NCI-H1436 (cell line): ENCODE results near the gene FFAR1.

Experiments used
- DNase-seq: peaks from one replicate; lab custom pipeline; 2025; lab: John Stamatoyannopoulos, UW

The FFAR1 gene

DNA sequence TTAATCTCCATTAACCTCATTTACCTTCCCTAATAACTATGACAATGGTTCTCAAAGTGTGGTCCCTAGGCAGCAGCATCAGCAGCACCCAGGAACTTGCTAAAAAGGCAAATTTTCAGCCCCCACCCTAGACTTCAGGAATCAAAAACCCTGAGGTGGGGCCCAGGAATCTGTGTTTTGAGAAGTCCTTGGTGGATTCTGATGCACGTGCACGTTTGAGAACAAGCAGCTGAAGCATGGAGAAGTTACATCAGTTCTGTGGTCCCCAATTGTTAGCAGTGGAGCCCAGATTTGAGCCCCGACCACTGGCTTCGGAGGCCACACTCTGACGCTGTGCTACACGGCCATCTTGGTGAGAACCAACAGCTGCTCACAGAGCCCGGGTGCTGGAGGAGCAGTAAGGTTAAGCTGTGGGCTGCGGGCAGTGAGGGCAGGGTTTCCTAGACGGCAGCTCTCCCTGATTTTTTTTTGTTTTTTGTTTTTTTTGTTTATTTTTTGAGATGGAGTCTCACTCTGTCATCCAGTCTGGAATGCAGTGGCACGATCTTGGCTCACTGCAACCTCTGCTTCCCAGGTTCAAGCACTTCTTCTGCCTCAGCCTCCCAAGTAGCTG lies 32.7 kb upstream of the FFAR1 start:
- DNase-seq, result no peak

DNA sequence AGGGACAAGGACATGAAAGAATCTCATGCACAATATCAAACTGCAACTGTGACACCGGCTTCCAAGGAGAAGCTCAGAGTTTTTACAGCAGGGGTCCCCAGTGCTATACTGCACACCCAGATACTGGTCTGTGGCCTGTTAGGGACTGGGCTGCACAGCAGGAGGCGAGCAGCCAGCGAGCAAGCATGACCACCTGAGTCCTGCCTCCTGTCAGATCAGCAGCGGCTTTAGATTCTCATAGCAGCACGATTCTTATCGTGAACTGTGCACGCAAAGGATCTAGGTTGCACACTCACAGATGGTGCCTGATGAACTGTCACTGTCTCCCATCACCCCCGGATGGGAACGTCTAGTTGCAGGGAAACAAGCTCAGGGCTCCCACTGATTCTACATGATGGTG lies 31.8 kb upstream of the FFAR1 start:
- no peak for DNase-seq

DNA sequence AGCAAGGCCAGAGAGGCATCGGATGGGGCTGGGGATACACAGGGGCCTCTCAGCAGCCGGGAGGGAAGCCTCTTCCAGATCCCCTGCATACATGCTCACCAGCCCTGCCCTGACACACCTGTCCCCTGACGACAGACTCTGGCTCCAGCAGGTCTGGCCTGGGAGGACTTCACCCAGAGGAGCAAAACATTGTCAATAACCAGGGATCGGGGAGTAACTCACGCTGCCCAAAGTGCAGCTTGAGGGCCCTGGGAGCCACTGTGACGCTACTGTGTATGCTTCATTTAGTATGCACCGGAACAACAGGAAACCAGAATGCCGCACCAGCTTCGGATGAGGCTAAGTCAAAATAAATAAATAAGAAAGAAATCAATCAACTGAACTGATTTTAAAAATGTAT lies 31.1 kb upstream of the FFAR1 start:
- DNase-seq, result no peak

DNA sequence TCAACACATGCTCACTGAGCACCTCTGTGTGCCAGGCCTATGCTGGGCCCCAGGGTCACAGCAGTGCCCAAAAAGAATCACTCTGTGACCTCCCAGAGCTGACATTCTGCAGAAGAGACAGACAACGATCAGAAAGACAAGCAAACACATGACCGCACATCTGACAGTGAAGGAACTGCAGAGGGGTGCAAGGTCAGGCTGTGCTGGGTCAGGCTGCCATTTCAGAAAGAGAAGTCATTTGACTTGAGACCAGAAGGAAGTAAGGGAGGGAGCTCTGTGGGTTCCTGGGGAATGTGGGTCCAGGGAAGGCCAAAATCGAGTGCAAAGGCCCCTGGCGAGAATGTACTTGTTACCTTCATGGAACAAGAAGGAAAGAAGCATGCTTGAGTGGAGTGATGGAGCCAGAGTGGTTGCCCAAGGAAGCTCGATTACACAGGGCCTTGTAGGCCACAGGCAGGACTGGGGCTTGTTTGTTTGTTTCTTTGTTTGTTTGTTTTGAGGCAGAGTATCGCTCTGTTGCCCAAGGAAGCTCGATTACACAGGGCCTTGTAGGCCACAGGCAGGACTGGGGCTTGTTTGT lies 30.1 kb upstream of the FFAR1 start:
- DNase-seq, result no peak

DNA sequence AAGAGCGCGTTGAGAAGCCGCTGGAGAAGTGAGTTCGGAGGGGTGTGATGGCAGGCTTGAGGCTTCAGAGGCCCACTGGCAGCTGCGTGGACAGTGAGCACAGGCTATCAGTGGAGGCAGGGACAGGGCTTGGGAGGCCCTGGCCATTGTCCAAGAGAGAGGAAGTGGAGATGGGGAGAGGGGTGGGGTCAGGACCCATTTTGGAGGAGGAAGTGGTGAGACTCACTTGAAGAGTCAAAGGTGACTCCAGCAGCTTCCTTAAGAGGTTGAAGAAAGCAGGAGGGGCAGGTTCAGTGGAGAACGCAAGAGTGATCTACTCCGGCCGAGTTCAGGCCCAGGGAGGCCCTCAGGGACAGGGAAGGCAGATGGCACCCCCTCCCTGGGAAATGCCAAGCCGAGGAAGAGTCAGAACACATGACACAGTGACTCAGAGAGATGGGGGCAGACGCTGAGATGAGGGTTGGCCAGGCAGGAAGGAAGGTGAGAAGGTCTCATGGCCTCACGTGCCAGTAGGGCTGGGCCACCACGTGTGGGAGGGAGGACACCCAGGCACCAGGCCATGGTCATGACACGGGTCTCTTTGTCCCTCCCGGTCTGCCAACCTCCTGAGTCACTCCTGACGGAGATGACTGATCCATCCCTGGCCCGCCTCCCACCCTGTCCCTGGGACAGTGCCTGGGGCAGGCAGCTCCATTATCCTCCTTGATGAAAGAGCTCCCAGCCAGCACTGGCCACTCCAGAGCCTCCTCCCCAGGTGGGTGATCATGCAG lies 28.8 kb upstream of the FFAR1 start:
- no peak for DNase-seq

DNA sequence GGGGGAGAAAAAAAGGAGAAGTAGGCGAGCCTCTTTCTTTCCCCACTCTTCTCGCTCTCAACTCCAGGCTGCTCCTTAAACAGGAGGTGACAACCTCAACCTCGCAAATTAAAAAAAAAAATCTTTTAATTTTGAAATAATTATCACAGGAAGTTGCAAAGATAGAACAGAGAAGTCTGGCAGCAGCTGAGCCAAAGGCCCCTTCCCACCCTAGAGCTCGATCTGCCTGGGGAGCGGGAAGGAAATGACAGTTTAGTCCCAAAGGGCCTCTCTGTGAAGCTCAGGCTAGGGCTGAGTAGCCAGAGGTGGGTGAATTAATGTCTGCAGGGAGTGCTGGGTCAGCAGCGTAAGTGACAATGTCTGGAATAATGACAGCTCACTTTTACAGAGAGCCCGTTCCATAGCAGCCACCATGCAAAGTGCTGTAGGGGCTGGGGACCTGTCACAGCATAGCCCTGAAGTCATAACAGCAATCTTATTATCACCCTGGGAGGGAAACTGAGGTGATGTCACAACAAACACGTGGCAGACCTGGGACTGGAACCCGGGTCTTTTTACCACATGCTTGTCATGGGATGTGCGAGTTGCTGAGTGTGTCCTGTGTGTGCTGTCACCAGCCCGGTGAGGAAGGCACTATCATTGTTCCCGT lies 27.5 kb upstream of the FFAR1 start:
- DNase-seq, result no peak

DNA sequence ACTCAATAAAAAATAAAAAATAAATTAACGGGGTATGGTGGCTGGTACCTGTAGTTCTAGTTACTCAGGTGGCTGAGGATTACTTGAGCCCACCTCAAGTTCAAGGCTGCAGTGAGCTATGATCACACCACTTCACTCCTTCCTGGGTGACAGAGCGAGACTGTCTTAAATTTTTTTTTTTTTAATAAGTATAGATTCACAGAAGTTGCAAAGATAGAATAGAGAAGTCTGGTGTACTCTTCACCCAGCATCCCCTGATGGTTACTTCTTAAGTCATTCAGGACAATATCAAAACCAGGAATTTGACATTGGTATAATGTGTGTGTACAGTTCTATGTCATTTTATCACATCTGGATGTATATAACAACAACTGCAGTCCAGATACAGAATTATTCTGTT lies 26.4 kb upstream of the FFAR1 start:
- no peak for DNase-seq

DNA sequence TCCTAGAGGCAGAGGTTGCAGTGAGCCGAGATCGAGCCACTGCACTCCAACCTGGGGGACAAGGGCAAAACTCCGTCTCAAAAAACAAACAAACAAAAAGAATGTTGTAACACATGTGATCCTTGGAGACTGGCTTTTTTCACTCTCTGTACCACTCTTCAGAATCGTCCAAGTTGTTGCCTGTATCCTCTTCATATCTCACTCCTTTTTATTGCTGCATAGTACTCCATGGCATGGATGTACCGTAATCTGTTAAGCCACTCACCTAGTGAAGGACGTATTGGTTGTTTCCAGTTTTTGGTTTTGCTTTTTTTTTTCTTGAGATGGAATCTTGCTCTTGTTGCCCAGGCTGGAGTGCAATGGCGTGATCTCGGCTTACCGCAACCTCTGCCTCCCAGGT lies 25.7 kb upstream of the FFAR1 start:
- DNase-seq, result no peak

DNA sequence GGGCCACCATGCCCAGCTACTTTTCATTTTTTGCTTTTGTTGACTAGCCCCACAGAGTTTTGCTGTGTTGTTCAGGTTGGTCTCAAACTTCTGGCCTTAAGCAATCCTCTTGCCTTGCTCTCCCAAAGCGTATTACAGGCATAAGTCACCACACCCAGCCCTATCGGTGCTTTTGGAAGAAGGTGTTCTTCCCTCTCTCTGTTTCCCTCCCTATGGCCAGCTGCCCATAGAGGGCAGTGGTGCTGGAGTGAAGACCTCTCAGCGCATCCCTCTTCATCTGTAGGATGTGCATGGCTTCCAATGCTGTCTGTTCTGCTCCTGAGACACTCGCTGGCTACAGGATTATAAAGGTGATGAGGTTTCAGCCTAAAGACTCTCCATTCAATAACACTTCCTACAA lies 20.1 kb upstream of the FFAR1 start:
- DNase-seq, result no peak

DNA sequence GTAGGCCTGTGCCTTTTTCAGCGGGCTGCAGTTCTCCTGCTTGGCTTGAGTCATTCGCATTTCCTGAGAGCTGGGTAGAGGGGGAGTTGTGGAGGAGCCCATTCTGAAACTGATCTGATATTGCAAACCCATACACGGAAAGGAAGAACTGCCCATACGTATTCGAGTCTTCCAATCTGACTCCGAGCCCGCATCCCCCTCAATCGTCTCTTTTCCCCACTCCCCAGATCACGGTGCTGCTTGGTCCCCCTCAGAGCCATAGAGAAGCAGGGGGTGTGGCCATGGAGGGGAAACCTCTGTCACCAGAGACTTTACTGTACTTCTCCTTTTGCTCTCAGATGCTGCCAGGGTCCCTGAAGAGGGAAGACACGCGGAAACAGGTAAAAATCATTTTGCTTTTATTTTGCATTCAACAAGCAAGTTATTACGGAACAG lies 18.8 kb upstream of the FFAR1 start, which contains the start of gene CD22:
TSS of gene CD22 (plus strand) at position 337 of the 435 bp plus-strand sequence. CDS start 2,854 bp downstream, outside the sequence.
- DNase-seq, result no peak

DNA sequence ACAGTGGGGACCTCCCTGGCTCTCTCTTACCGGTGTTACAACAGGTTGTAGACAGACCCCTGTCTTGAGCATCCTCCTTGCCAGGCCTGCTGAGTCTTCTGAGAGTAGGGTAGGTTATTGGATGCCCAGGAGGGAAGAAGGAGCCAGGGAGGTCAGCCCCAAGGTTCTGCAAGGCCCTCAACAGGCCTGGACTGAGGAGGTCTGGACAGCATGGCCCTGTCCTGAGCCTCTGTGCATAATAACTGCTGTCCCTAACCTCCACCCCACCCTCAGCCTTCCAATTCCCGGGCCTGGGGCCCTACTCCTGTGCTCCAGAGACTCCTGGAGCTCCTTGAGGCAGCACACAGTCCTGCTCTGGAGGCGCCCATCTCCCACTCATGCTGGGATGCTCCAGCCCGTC lies 18.4 kb upstream of the FFAR1 start:
- DNase-seq, result no peak

DNA sequence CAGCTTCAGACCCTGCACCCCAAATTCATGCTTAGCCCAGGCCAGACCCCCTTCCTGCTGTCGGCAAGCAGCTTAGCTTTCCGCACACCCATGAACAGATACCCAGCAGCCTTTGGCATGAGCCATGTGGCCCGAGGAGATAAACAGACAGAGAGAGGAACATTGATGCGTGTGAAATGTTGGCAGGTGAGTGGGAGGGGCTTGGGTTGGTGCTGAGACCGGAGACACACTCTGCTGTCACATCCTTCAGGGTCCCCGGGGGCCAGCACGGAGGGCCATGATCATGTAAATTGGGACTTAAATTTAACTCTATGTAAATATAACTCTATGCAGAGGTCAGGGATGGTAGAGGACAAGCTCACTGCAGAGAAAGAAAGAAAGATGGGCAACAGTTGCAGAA lies 17.2 kb upstream of the FFAR1 start:
- no peak for DNase-seq

DNA sequence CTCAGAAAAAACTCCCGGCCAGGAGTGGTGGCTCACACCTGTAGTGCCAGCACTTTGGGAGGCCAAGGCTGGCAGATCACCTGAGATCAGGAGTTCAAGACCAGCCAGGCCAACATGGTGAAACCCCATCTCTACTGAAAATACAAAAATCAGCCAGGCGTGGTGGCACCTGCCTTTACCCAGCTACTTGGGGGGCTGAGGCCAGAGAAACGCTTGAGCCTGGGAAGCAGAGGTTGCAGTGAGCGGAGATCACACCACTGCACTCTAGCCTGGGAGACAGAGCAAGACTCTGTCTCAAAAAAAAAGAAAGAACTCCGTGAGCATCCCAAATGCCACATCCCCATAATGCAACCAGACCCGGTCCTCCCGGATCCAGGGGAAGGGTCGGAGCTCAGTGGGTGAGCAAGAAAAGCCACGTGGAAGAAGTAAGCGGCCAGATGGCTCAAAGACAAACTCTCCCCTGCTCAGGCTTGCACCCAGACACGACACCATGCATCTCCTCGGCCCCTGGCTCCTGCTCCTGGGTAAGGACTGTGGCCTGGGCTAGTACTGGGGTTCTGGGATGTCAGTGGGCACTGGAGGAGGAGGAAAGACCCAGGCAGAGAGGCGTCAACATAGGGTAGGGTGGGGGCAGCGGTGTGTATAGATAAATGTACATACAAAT lies 16.0 kb upstream of the FFAR1 start:
- no peak for DNase-seq

DNA sequence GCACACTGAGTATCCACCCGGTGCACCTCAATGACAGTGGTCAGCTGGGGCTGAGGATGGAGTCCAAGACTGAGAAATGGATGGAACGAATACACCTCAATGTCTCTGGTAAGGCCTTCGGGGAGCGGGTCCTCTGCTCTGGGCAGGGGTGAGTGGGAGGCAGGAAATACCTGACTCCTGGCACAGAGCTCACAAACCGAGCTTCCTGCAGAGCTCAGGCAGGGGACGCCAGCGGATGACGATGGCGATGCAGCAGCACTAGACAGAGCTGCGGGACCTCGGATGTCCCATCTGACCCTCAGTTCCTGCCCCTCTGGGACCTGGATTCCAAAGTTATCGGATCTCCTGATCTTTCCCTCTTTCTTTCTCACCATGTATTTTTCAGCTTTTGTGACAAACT lies 14.9 kb upstream of the FFAR1 start:
- no peak for DNase-seq

DNA sequence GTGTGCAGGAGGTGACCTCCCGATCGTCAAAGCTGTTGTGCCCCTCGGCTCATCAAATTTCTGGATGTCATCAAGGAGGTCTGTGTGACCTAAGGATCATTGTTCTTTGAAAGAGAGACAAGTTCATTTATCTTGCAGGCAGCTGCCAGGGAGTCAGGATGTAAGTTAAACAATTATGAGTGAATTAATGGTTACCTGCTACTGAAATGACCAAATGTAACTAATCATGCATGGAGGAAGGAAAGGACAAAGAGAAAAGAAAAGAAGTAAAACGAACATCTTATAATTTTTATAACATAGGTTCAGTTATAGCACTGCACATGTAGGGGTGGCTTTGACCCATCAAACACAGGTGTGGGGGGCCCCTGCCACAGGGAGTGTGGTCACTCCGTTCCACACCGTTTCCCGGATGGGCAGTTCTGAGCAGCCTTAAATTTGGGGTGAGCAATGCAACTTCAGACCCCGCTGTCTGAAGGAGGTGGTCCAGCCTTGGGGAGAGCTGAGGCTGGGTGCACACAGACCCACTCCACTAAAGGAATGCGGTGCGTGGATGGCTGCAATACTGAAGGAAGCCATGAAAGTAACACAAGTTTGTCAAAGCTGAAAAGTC lies 13.5 kb upstream of the FFAR1 start:
- DNase-seq, result no peak

DNA sequence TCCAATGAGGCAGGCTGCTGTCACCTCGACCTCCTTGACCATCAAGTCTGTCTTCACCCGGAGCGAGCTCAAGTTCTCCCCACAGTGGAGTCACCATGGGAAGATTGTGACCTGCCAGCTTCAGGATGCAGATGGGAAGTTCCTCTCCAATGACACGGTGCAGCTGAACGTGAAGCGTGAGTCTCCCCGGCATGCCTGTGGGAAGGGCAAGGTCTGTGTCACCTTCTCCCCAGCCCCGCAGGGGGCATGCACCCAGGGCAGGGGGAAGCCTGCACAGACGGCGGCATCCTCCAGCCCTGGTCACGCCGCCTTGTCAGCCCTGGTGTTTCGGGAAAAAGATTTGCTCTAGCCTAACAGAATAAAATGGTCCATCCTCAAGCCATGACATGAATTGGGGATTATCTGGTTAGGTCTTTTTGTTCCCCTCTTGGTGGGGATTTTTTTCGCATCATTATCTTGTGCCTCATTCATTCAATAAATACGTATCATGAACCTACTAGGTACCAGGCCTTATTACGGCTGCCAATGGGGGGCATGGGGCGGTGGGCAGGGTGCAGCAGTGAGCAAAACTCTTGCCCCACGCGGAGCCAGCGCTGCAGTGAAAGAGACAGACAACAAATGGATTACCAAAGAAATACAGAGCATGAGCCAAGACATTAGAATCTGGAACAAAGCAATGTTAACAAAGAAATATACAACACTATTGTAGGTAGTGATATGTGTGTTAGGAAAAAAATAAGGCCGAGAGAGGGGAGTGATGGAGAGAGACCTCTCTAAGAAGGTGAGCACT lies 11.3 kb upstream of the FFAR1 start:
- DNase-seq, result no peak

DNA sequence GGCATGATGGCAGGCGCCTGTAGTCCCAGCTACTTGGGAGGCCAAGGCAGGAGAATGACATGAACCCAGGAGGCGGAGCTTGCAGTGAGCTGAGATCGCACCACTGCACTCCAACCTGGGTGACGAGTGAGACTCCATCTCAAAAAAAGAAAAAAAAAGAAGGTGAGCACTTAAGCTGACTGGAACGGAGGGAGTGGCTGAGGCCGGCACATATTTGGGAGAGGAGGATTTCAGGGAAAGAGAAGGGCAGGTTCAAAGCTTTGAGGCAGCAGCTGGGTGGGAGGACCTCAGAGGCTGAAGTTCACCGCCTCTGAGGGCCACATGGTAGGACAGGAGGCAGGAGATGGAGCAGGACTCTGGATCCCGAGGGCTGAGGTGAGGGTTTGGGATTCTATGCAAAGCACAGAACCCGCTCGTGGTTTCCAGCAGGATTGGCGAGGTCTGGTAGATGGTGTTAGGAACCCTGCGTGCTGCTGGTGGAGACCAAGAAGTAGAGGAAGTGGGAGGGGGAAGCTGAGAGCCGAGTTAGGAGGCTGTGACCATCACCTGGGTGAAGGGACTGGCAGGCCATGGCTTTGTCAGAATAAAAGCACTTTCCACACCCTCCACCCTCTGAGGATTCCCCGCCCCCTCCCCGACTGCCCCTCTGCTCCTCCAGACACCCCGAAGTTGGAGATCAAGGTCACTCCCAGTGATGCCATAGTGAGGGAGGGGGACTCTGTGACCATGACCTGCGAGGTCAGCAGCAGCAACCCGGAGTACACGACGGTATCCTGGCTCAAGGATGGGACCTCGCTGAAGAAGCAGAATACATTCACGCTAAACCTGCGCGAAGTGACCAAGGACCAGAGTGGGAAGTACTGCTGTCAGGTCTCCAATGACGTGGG lies 10.4 kb upstream of the FFAR1 start:
- no peak for DNase-seq

DNA sequence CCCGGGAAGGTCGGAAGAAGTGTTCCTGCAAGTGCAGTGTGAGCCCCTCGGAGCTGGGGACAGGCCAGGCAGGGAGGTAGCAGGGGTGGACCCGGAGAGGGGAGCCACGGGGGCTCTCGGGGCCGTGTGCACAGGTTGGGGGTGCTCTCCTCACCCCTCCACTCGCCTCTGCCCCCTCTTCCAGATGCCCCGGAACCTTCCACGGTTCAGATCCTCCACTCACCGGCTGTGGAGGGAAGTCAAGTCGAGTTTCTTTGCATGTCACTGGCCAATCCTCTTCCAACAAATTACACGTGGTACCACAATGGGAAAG lies 9.8 kb upstream of the FFAR1 start:
- DNase-seq, result no peak

DNA sequence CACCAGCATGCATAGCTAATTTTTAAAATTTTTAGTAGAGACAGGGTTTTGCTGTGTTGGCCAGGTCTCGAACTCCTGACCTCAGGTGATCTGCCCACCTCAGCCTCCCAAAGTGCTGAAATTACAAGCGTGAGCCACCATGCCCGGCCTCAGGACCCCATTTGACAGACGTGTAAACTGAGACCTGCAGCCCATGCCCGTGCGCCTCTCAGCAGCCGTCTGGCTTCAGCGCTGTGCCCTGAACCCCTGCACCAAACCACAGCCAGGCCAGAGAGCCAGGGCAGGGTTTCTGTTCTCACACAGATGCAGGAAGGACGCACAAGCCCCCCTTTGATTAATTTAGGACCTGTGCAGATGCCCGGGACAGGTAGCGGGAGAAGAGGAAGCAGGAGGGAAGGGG lies 7.3 kb upstream of the FFAR1 start:
- DNase-seq, result no peak

DNA sequence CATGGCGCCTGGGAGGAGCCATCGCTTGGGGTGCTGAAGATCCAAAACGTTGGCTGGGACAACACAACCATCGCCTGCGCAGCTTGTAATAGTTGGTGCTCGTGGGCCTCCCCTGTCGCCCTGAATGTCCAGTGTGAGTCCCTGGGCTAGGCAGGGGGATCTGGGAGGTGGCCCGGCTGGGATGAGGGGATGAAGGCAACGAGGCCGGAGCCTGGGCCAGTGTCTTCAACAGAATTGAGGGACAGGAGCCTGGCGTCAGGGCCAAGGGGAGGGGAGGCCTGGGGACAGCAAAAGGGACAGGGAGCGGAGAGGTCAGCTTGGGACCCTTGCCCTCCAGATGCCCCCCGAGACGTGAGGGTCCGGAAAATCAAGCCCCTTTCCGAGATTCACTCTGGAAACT lies 6.7 kb upstream of the FFAR1 start:
- DNase-seq, result no peak
